ENCODE results near the gene TCOF1. TPM values are rescaled to one million over a fixed set of nuclear protein-coding genes. Genes with fewer than 3 reads are reported as not detected.

The TCOF1 gene
- total and polyA plus RNA-seq, 2 donors (not counting 1 experiment from before 2014, with no cell fraction given): 30.9 to 62.4 TPM

GRCh38 chr5:150392680-150393079 is 35.2 kb downstream of the TCOF1 start:
- no peaks in the 10 kb centered on the region for H3K27me3 Mint-ChIP-seq
- 98% methylated on average over 5 of the region's 7 CpGs for WGBS (ENCODE audit: insufficient coverage)
- H4K20me1 ChIP-seq (ENCODE audit: control insufficient read depth, insufficient read depth, low read length, poor library complexity, severe bottlenecking): peaks cover 55% of the 10 kb centered on the region
- ChIA-PET POLR2A (interaction anchor here (1.1 to 15.5 kb wide), 2 partner anchors 18 to 38 kb away, joined by 3 to 286 read pairs; no protein-coding TSS in a partner anchor), CTCF (interaction anchor here (0.6 to 15.8 kb wide), 3 partner anchors 13 to 291 kb away, joined by 3 to 396 read pairs (median 3); no protein-coding TSS in a partner anchor)
- no peak for TF ChIP-seq CTCF (IDR thresholded peaks at IDR 0.05)
- TF ChIP-seq EZH2 (IDR thresholded peaks at IDR 0.05; ENCODE audit: borderline replicate concordance, insufficient read depth, low read depth, low read length, poor library complexity, severe bottlenecking): no peak
- no peaks in the 10 kb centered on the region for H3K9me3 Mint-ChIP-seq (ENCODE audit: insufficient read depth)
- H3K4me1 ChIP-seq (ENCODE audit: control insufficient read depth in 2 of 2, insufficient read depth in 2 of 2, low read length in 2 of 2): no peaks in the 10 kb centered on the region
- H3K4me3 Mint-ChIP-seq: no peak overlapping the region
- DNase-seq (no peak), ATAC-seq (ENCODE audit: low read depth) (no peak)
- intact Hi-C loops (cut with micrococcal nuclease): no loop called here
- H3K4me3 ChIP-seq (ENCODE audit: control extremely low read depth in 1 of 5, extremely low read depth in 1 of 5, insufficient read depth in 1 of 5, low read depth in 2 of 5, low read length in 4 of 5): no peak overlapping the region
- no peaks in the 10 kb centered on the region for H3K27me3 ChIP-seq (replicated peaks in 1 of 4; ENCODE audit: control extremely low read depth in 1 of 4, control insufficient read depth in 3 of 4, insufficient read depth in 4 of 4, low read length in 3 of 4)
- H3K4me1 Mint-ChIP-seq: peaks cover 9% of the 10 kb centered on the region
- H3K79me2 ChIP-seq (ENCODE audit: control insufficient read depth, insufficient read depth, low read length): peaks cover 6% of the 10 kb centered on the region
- H3K9me3 ChIP-seq (ENCODE audit: control extremely low read depth in 1 of 3, control insufficient read depth in 2 of 3, insufficient read depth in 1 of 3, low read length in 2 of 3): no peaks in the 10 kb centered on the region
- H3K9ac ChIP-seq (ENCODE audit: low read length): no peak overlapping the region
- H3K36me3 ChIP-seq (replicated peaks in 1 of 2; ENCODE audit: control extremely low read depth in 1 of 2, control insufficient read depth in 1 of 2, extremely low read depth in 1 of 2, insufficient read depth in 2 of 2, low read length in 1 of 2): peaks cover 0 to 89% of the 10 kb centered on the region in 2 experiments
- H3K4me2 ChIP-seq (replicated peaks; ENCODE audit: low read depth, low read length, poor library complexity, severe bottlenecking): no peak overlapping the region
- no peak overlapping the region for H3K27ac Mint-ChIP-seq
- H3K27ac ChIP-seq (ENCODE audit: low read length in 2 of 2): no peak overlapping the region
- no peak overlapping the region for H2AFZ ChIP-seq (ENCODE audit: insufficient read depth, low read depth, low read length, poor library complexity, severe bottlenecking)

GRCh38 chr5:150393096-150393645 is 35.7 kb downstream of the TCOF1 start:
- Histone ChIP-seq H4K20me1 (ENCODE audit: control insufficient read depth, insufficient read depth, low read length, poor library complexity, severe bottlenecking) (peaks cover 57% of the 10 kb centered on the region), H3K4me1 (ENCODE audit: control insufficient read depth in 2 of 2, insufficient read depth in 2 of 2, low read length in 2 of 2) (no peaks in the 10 kb centered on the region), H3K36me3 (replicated peaks in 1 of 2; ENCODE audit: control extremely low read depth in 1 of 2, control insufficient read depth in 1 of 2, extremely low read depth in 1 of 2, insufficient read depth in 2 of 2, low read length in 1 of 2) (peaks cover 0 to 84% of the 10 kb centered on the region in 2 experiments), H3K9ac (ENCODE audit: low read length) (no peak overlapping the region), H3K79me2 (ENCODE audit: control insufficient read depth, insufficient read depth, low read length) (peaks cover 6% of the 10 kb centered on the region), H3K4me3 (ENCODE audit: control extremely low read depth in 1 of 5, extremely low read depth in 1 of 5, insufficient read depth in 1 of 5, low read depth in 2 of 5, low read length in 4 of 5) (no peak overlapping the region), H3K9me3 (ENCODE audit: control extremely low read depth in 1 of 3, control insufficient read depth in 2 of 3, insufficient read depth in 1 of 3, low read length in 2 of 3) (no peaks in the 10 kb centered on the region), H3K4me2 (replicated peaks; ENCODE audit: low read depth, low read length, poor library complexity, severe bottlenecking) (no peak overlapping the region), H3K27ac (ENCODE audit: low read length in 2 of 2) (no peak overlapping the region), H3K27me3 (replicated peaks in 1 of 4; ENCODE audit: control extremely low read depth in 1 of 4, control insufficient read depth in 3 of 4, insufficient read depth in 4 of 4, low read length in 3 of 4) (no peaks in the 10 kb centered on the region), H2AFZ (ENCODE audit: insufficient read depth, low read depth, low read length, poor library complexity, severe bottlenecking) (no peak overlapping the region)
- 100% methylated on average over 1 of the region's 3 CpGs for WGBS (ENCODE audit: insufficient coverage)
- peak overlapping the region; percentile 66 for H3K27ac Mint-ChIP-seq
- H3K9me3 Mint-ChIP-seq (ENCODE audit: insufficient read depth): no peaks in the 10 kb centered on the region
- TF ChIP-seq EZH2 (IDR thresholded peaks at IDR 0.05; ENCODE audit: borderline replicate concordance, insufficient read depth, low read depth, low read length, poor library complexity, severe bottlenecking) (no peak), CTCF (IDR thresholded peaks at IDR 0.05) (no peak)
- CTCF ChIA-PET: interaction anchor here (0.6 to 15.8 kb wide), 3 partner anchors 12 to 290 kb away, joined by 3 to 396 read pairs (median 3); no protein-coding TSS in a partner anchor
- POLR2A ChIA-PET: interaction anchor here (15.5 kb wide), 1 partner anchor 37 kb away, joined by 286 read pairs; no protein-coding TSS in a partner anchor
- intact Hi-C loops (cut with micrococcal nuclease): no loop called here
- peak; percentile 64 for DNase-seq
- H3K4me1 Mint-ChIP-seq: peaks cover 10% of the 10 kb centered on the region
- no peak for ATAC-seq (ENCODE audit: low read depth)
- no peaks in the 10 kb centered on the region for H3K27me3 Mint-ChIP-seq
- H3K4me3 Mint-ChIP-seq: no peak overlapping the region
